Endothelial cell of umbilical vein (primary cell): ENCODE results near the gene PRSS48. TPM values are rescaled to one million over a fixed set of nuclear protein-coding genes. Genes with fewer than 3 reads are reported as not detected.
A peak's percentile ranks its signal among the peaks of the same experiment; 100 is the strongest.

Experiments
- BruUV-seq: library from RNA; stranded (reverse); fragments of 400-500 nt; replicated peaks from 2 replicates; lab custom pipeline; 2021; lab: Mats Ljungman, UMichigan
- CTCF ChIA-PET: fragments of 300-600, 350-600 bp; sonication (Branson Sonifier 250); formaldehyde crosslinking; loops from one replicate; lab custom pipeline; 2021; ENCODE audit warnings: antibody characterized with exemption, inconsistent platforms; lab: Charles Lee
- POLR2A ChIA-PET: fragments of 300-600, 350-600 bp; sonication (Branson Sonifier 250); formaldehyde crosslinking; loops from one replicate; lab custom pipeline; 2021; ENCODE audit warnings: antibody characterized with exemption, inconsistent platforms; lab: Charles Lee
- DNase-seq: peaks from one replicate; pipeline ENCODE4 v3.0.0-alpha.2; 2011; ENCODE audit warnings: low read depth, low spot score
- FAIRE-seq: peaks from 2 replicates; lab custom pipeline; 2011; peaks lifted over from hg19 to GRCh38; lab: Jason Lieb, UNC
- H2AFZ ChIP-seq: 2 replicates; pipeline ENCODE4 v1.6.0; 2012; ENCODE audit warnings: low read depth, low read length, control low read depth, inconsistent platforms
- H3K27ac ChIP-seq: 2 replicates; pipeline ENCODE4 v1.5.1; 2011; ENCODE audit warnings: low read depth, mild to moderate bottlenecking, control low read depth, low read length, moderate library complexity; ENCODE audit not compliant: insufficient read depth
- H3K27me3 ChIP-seq, 2 experiments: 2 replicates each; pipeline versions ENCODE4 v1.6.0 to v1.6.1; 2011; ENCODE audit warnings: low read length in 2 of 2, mixed read lengths in 1 of 2; ENCODE audit not compliant: control insufficient read depth in 2 of 2, insufficient read depth in 2 of 2
- H3K36me3 ChIP-seq, 2 experiments: 2 replicates in 1 of 2; 3 replicates in 1 of 2; pipeline ENCODE4 v1.5.1; 2011; ENCODE audit warnings: low read length in 2 of 2, mild to moderate bottlenecking in 1 of 2, moderate library complexity in 1 of 2; ENCODE audit not compliant: control insufficient read depth in 2 of 2, insufficient read depth in 2 of 2; ENCODE audit errors: extremely low read depth in 1 of 2
- H3K4me1 ChIP-seq: 3 replicates; pipeline ENCODE4 v1.5.1; 2011; ENCODE audit warnings: mild to moderate bottlenecking, low read length; ENCODE audit not compliant: control insufficient read depth, insufficient read depth; ENCODE audit errors: extremely low read depth
- H3K4me2 ChIP-seq: 2 replicates; pipeline ENCODE4 v1.6.1; 2011; ENCODE audit warnings: low read length, control low read depth, mixed read lengths; ENCODE audit not compliant: insufficient read depth
- H3K4me3 ChIP-seq, 3 experiments: fragments of 200-600 bp in 1 of 3; sonication (generic), shearing (Covaris generic) in 1 of 3; replicated peaks in 1 of 3; 2 replicates each; pipeline ENCODE4 v1.5.1; 2011 to 2016; ENCODE audit warnings: control low read depth in 3 of 3, low read length in 3 of 3, mild to moderate bottlenecking in 2 of 3, inconsistent platforms in 1 of 3, low read depth in 1 of 3, moderate library complexity in 1 of 3; ENCODE audit not compliant: insufficient read depth in 1 of 3
- H3K79me2 ChIP-seq: 2 replicates; pipeline ENCODE4 v1.6.0; 2012; ENCODE audit warnings: low read length, inconsistent platforms; ENCODE audit not compliant: control insufficient read depth, insufficient read depth
- H3K9ac ChIP-seq: replicated peaks from 2 replicates; pipeline ENCODE3; 2011; ENCODE audit warnings: low read length, control low read depth; ENCODE audit not compliant: insufficient read depth; ENCODE audit errors: extremely low read depth
- H3K9me1 ChIP-seq: replicated peaks from 3 replicates; pipeline ENCODE4 v1.6.0; 2011; ENCODE audit warnings: mild to moderate bottlenecking, low read length; ENCODE audit not compliant: control insufficient read depth, insufficient read depth; ENCODE audit errors: extremely low read depth
- H3K9me3 ChIP-seq: replicated peaks from 2 replicates; pipeline ENCODE4 v1.5.1; 2012; ENCODE audit warnings: low read length, inconsistent platforms; ENCODE audit not compliant: control insufficient read depth, insufficient read depth
- H4K20me1 ChIP-seq: replicated peaks from 2 replicates; pipeline ENCODE3; 2011; ENCODE audit warnings: mild to moderate bottlenecking, low read length; ENCODE audit not compliant: control insufficient read depth, insufficient read depth; ENCODE audit errors: extremely low read depth
- EZH2 ChIP-seq: IDR thresholded peaks from 2 replicates; pipeline ENCODE4 v1.6.1; 2012; ENCODE audit warnings: borderline replicate concordance, low read depth, mild to moderate bottlenecking, moderate library complexity, low read length, inconsistent platforms; ENCODE audit not compliant: severe bottlenecking
- FOS ChIP-seq: IDR thresholded peaks from 2 replicates; pipeline ENCODE4 v1.6.1; 2011; ENCODE audit warnings: mild to moderate bottlenecking, low read length, moderate library complexity, borderline replicate concordance; ENCODE audit not compliant: insufficient read depth
- GATA2 ChIP-seq: IDR thresholded peaks from 2 replicates; pipeline ENCODE4 v1.7.0; 2011; ENCODE audit warnings: low read depth, mild to moderate bottlenecking, moderate library complexity, mixed read lengths, low read length; ENCODE audit not compliant: insufficient read length, insufficient read depth
- JUN ChIP-seq: IDR thresholded peaks from 2 replicates; pipeline ENCODE4 v1.6.1; 2011; ENCODE audit warnings: borderline replicate concordance, low read depth; ENCODE audit not compliant: insufficient read length, insufficient read depth
- MYC ChIP-seq: IDR thresholded peaks from one replicate; pipeline ENCODE4 v1.6.1; 2011; ENCODE audit warnings: mild to moderate bottlenecking, low read depth, low read length
- POLR2A ChIP-seq: IDR thresholded peaks from 2 replicates; pipeline ENCODE4 v1.6.1; 2012; ENCODE audit warnings: low read depth, mild to moderate bottlenecking, control low read depth, low read length
- POLR2AphosphoS5 ChIP-seq: IDR thresholded peaks from 2 replicates; pipeline ENCODE4 v1.6.1; 2012; ENCODE audit warnings: low read depth, mild to moderate bottlenecking, control low read depth, low read length, moderate library complexity; ENCODE audit not compliant: insufficient read depth
- dilution Hi-C: fragments of 300-500 bp; cut with MboI; formaldehyde crosslinking; loops from one replicate; pipeline ENCODE4 v1.15.0; 2019; ENCODE audit warnings: low sequenced_read_pairs; ENCODE audit not compliant: extremely low pct_ligation_motif_present
- intact Hi-C: fragments of 100-400 bp; cut with micrococcal nuclease; formaldehyde crosslinking; loops from one replicate; pipeline ENCODE4 v1.10.0; 2022
- polyA plus RNA-seq, 4 experiments: library from polyadenylated mRNA; depleted of rRNA in 3 of 4; stranded (reverse) in 3 of 4; unstranded in 1 of 4; fragments of >200 nt; gene quantifications; 2 replicates each; pipeline versions ENCODE4 v1.2.1 to v1.2.3, GENCODE V29; 2011 to 2012; ENCODE audit warnings: missing spikeins in 1 of 4
- total RNA-seq: library from RNA; stranded (reverse); gene quantifications from 2 replicates; pipeline ENCODE4 v1.2.3, GENCODE V29; 2021
- TF ChIP-seq, protein P1 (sequence below), 2 donors: IDR thresholded peaks; 1 replicate in 1 of 2; 2 replicates in 1 of 2; pipeline ENCODE4 v1.5.1; 2011; ENCODE audit warnings: low read length in 2 of 2, mild to moderate bottlenecking in 2 of 2, moderate library complexity in 2 of 2, control low read depth in 1 of 2, inconsistent platforms in 1 of 2, low read depth in 1 of 2; ENCODE audit not compliant: insufficient read depth in 1 of 2; ENCODE audit errors: extremely low read depth in 1 of 2
- TF ChIP-seq, protein P2 (sequence below): IDR thresholded peaks from 2 replicates; pipeline ENCODE4 v1.6.1; 2011; ENCODE audit not compliant: insufficient read depth, insufficient read length

The PRSS48 gene
- total and polyA plus RNA-seq, 2 donors (not counting 3 experiments of a cell fraction or from before 2014, with no cell fraction given): not detected

DNA sequence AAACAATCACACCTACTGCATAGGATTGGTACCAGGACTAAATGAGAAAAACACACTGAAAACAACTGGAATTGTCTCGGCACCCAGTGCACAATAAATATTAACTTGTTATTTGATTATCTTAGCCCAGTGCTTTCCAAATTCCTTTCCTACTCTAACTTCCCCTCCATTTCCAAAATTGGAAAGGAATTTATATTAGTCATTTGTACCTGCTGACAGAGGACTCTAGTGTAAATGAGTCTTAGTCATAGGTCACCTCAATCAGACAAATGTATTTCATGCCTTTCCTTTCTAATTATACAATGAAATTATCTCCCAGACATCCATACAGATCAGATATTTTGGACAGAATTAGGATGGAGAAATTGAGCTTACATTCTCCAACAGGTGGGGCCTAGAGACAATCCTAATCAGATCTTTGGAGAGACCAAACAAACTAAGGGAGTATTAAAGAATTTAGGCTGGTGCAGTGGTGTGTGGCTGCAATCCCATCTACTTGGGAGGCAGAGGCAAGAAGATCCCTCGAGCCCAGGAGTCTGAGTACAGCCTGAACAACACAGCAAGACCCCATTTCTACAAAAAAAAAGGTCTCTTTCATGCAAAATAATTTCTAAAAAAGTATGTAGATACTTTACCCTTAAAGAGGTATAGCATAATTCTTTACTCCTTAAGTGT lies 38.4 kb downstream of the PRSS48 start:
- Histone ChIP-seq H4K20me1 (no peaks in the 10 kb centered on the region), H3K27ac (peak overlapping the region; percentile 72), H3K9me3 (no peaks in the 10 kb centered on the region), H2AFZ (no peak overlapping the region), H3K79me2 (peaks cover 59% of the 10 kb centered on the region), H3K4me2 (peak overlapping the region; percentile 88), H3K4me3 (peak overlapping the region in 1 of 3 experiments; percentile 24), H3K9ac (peak overlapping the region; percentile 38), H3K4me1 (peaks cover 48% of the 10 kb centered on the region), H3K9me1 (no peaks in the 10 kb centered on the region), H3K36me3 (no peaks in the 10 kb centered on the region), H3K27me3 (no peaks in the 10 kb centered on the region)
- no TSS peak for BruUV-seq
- TF ChIP-seq POLR2AphosphoS5 (peak; percentile 43), MYC (no peak), EZH2 (no peak), JUN (peak; percentile 88), FOS (peak; percentile 82), POLR2A (no peak), GATA2 (no peak)
- TF ChIP-seq, protein P1, sequence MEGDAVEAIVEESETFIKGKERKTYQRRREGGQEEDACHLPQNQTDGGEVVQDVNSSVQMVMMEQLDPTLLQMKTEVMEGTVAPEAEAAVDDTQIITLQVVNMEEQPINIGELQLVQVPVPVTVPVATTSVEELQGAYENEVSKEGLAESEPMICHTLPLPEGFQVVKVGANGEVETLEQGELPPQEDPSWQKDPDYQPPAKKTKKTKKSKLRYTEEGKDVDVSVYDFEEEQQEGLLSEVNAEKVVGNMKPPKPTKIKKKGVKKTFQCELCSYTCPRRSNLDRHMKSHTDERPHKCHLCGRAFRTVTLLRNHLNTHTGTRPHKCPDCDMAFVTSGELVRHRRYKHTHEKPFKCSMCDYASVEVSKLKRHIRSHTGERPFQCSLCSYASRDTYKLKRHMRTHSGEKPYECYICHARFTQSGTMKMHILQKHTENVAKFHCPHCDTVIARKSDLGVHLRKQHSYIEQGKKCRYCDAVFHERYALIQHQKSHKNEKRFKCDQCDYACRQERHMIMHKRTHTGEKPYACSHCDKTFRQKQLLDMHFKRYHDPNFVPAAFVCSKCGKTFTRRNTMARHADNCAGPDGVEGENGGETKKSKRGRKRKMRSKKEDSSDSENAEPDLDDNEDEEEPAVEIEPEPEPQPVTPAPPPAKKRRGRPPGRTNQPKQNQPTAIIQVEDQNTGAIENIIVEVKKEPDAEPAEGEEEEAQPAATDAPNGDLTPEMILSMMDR (IDR thresholded peaks at IDR 0.05; ENCODE audit: extremely low read depth in 1 of 2, insufficient read depth in 1 of 2, low read depth in 1 of 2, low read length in 2 of 2): no peak
- TF ChIP-seq, protein P2, sequence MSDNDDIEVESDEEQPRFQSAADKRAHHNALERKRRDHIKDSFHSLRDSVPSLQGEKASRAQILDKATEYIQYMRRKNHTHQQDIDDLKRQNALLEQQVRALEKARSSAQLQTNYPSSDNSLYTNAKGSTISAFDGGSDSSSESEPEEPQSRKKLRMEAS: no peak
- POLR2A ChIA-PET: interaction anchor here (1.2 kb wide), 1 partner anchor 10 kb away, joined by 3 read pairs; the partner anchor contains the start of gene SH3D19
- DNase-seq (peak; percentile 64), FAIRE-seq (peak; percentile 54)
- CTCF ChIA-PET: interaction anchor here (0.8 to 2.5 kb wide), 4 partner anchors 9 to 31 kb away, joined by 3 to 11 read pairs (median 7); partner anchors contain the start of gene SH3D19
- dilution Hi-C loops (no loop called here), intact Hi-C loops (loop anchor here (1.0 kb wide), 2 partner anchors 10 to 31 kb away; partner anchors contain the start of gene SH3D19)
